CD8-positive, alpha-beta memory T cell (primary cell): ENCODE measurements around the gene CAPN8. TPM values are rescaled to one million over a fixed set of nuclear protein-coding genes. Genes with fewer than 3 reads are reported as not detected.
A peak's percentile ranks its signal among the peaks of the same experiment; 100 is the strongest.

ENCODE experiments used
- CTCF ChIA-PET: fragments of 350-600 bp; sonication (Branson Sonifier 250); formaldehyde crosslinking; loops from one replicate; lab custom pipeline; 2021; ENCODE audit warnings: antibody characterized with exemption; lab: Charles Lee
- POLR2A ChIA-PET: fragments of 350-600 bp; sonication (Branson Sonifier 250); formaldehyde crosslinking; loops from one replicate; lab custom pipeline; 2021; ENCODE audit warnings: antibody characterized with exemption; lab: Charles Lee
- DNase-seq, 5 donors: peaks; one replicate each; pipeline versions ENCODE4 v3.0.0 to v3.0.0-alpha.2; 2020 to 2022; ENCODE audit warnings: mixed read lengths in 1 of 5
- H3K27ac ChIP-seq: one replicate; pipeline ENCODE4 v1.7.0; 2013; ENCODE audit warnings: low read depth, mild to moderate bottlenecking, low read length, moderate library complexity
- H3K27me3 ChIP-seq: 2 replicates; pipeline ENCODE4 v1.7.0; 2013; ENCODE audit warnings: low read length, mild to moderate bottlenecking; ENCODE audit not compliant: insufficient read depth, poor library complexity, severe bottlenecking
- H3K36me3 ChIP-seq: 2 replicates; pipeline ENCODE4 v1.7.0; 2013; ENCODE audit warnings: mild to moderate bottlenecking, low read length, moderate library complexity; ENCODE audit not compliant: insufficient read depth
- H3K4me1 ChIP-seq: 2 replicates; pipeline ENCODE4 v1.7.0; 2013; ENCODE audit warnings: mild to moderate bottlenecking, low read length, moderate library complexity; ENCODE audit not compliant: insufficient read depth
- H3K4me3 ChIP-seq: 2 replicates; pipeline ENCODE4 v1.7.0; 2013; ENCODE audit warnings: mild to moderate bottlenecking, low read length
- H3K9me3 ChIP-seq: 2 replicates; pipeline ENCODE4 v1.7.0; 2013; ENCODE audit warnings: mild to moderate bottlenecking, low read length
- H3K27ac Mint-ChIP-seq, 8 donors: one replicate each; pipeline ENCODE4 v1.8.0; 2020 to 2021; ENCODE audit warnings: mixed read lengths in 8 of 8, mild to moderate bottlenecking in 6 of 8, inconsistent platforms in 3 of 8, moderate library complexity in 3 of 8
- H3K27me3 Mint-ChIP-seq, 2 donors: one replicate each; pipeline ENCODE4 v1.8.0; 2020 to 2021; ENCODE audit warnings: mixed read lengths in 2 of 2, mild to moderate bottlenecking in 1 of 2, moderate library complexity in 1 of 2
- H3K36me3 Mint-ChIP-seq, 3 donors: one replicate each; pipeline ENCODE4 v1.8.0; 2020 to 2021; ENCODE audit warnings: mixed read lengths in 3 of 3, inconsistent platforms in 1 of 3, mild to moderate bottlenecking in 1 of 3
- H3K4me1 Mint-ChIP-seq, 3 donors: one replicate each; pipeline ENCODE4 v1.8.0; 2020 to 2021; ENCODE audit warnings: mixed read lengths in 3 of 3, inconsistent platforms in 1 of 3, mild to moderate bottlenecking in 1 of 3
- H3K4me3 Mint-ChIP-seq, 7 donors: one replicate each; pipeline ENCODE4 v1.8.0; 2020 to 2021; ENCODE audit warnings: mixed read lengths in 7 of 7, mild to moderate bottlenecking in 6 of 7, moderate library complexity in 4 of 7, inconsistent platforms in 2 of 7
- H3K9me3 Mint-ChIP-seq, 5 donors: one replicate each; pipeline ENCODE4 v1.8.0; 2020 to 2022; ENCODE audit warnings: mixed read lengths in 5 of 5, mild to moderate bottlenecking in 3 of 5, moderate library complexity in 2 of 5, inconsistent platforms in 1 of 5
- polyA plus RNA-seq: library from polyadenylated mRNA; unstranded; fragments of 300-500 nt; fragmentation: Illumina TruSeq; gene quantifications from one replicate; pipeline ENCODE4 v1.2.3, GENCODE V29; 2021
- total RNA-seq, 2 experiments: library from RNA; stranded (reverse); gene quantifications; one replicate each; pipeline ENCODE4 v1.2.3, GENCODE V29; 2021

CAPN8 gene
- total and polyA plus RNA-seq, 3 experiments from 2014 or later, result not detected

DNA sequence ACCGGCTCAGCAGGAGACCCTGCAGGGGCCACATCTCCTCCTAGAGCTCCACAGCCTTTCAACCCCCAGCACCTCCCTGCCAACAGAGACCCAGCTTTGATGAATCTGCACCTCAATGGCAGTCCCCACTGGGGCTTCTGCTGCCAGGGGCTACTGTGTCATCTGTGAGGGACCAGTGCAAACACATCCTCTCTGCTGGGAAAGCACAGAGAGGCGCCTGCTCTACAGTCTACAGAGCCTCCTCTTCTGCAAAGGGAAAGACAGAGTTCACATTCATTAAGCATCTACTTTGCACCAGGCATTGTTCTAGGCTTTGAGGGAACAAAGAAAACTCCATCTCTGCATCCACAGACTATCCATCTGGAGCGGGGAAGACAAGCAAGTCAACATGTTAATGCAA lies 125.8 kb downstream of the CAPN8 start:
- no peaks in the 10 kb centered on the region for H3K4me1 Mint-ChIP-seq
- no peaks in the 10 kb centered on the region for H3K36me3 Mint-ChIP-seq
- POLR2A ChIA-PET, result no interaction called here
- H3K4me1 ChIP-seq, result no peaks in the 10 kb centered on the region
- CTCF ChIA-PET, result no interaction called here
- peaks cover under 1 to 15% of the 10 kb centered on the region in 2 donors for H3K27me3 Mint-ChIP-seq
- no peaks in the 10 kb centered on the region for H3K9me3 ChIP-seq
- H3K4me3 Mint-ChIP-seq, result no peak overlapping the region
- peak overlapping the region in 1 of 8 donors; percentile 87 for H3K27ac Mint-ChIP-seq
- no peak overlapping the region for H3K27ac ChIP-seq
- no peaks in the 10 kb centered on the region for H3K36me3 ChIP-seq
- no peak overlapping the region for H3K4me3 ChIP-seq
- H3K9me3 Mint-ChIP-seq, result no peaks in the 10 kb centered on the region
- no peak for DNase-seq
- no peaks in the 10 kb centered on the region for H3K27me3 ChIP-seq

DNA sequence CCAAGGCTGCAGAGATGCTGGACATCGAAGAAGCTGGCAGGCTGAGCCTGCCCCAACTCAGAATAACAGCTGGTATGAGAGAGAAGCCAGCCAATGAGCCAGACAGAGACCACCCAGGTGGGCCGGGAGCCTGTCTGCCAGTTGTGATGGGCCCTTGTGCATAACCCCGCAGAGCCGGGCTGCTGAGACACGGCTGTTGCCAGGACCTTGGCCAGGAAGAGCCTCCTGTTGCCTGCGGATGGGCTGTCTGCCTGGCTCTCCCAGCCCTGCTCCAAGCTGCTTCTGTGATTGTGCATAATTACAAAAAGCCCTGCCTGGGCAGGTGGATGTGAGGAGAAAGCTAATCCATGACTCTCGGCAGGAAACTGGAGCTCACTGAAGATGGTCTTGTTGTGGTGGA lies 126.5 kb downstream of the CAPN8 start:
- Histone ChIP-seq H3K4me1 (no peaks in the 10 kb centered on the region), H3K4me3 (no peak overlapping the region), H3K9me3 (no peaks in the 10 kb centered on the region), H3K27ac (no peak overlapping the region), H3K27me3 (no peaks in the 10 kb centered on the region), H3K36me3 (no peaks in the 10 kb centered on the region)
- no peaks in the 10 kb centered on the region for H3K4me1 Mint-ChIP-seq
- ChIA-PET CTCF (no interaction called here), POLR2A (no interaction called here)
- H3K36me3 Mint-ChIP-seq, result no peaks in the 10 kb centered on the region
- no peaks in the 10 kb centered on the region for H3K9me3 Mint-ChIP-seq
- no peak overlapping the region for H3K27ac Mint-ChIP-seq
- no peak for DNase-seq
- no peak overlapping the region for H3K4me3 Mint-ChIP-seq
- peaks cover 0 to 15% of the 10 kb centered on the region in 2 donors for H3K27me3 Mint-ChIP-seq

DNA sequence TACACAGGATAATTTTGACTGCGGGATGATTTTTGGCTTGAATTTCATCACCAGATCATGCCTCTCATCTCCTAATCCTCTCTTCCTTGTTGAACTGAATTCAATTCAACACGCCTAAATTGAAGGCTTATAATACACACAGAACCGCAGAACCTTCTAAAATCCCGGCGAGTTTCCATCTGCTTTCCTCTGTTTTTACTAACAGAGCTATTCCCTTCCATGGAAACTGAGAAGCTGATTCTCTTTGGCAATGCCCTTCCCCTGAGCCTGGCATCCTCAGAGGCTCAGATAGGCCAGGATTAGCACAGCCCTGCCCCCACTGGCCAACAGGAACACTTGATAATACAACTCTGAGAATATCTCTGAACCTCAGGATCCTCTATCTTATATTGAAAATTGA lies 130.2 kb downstream of the CAPN8 start:
- H3K4me3 Mint-ChIP-seq, result no peak overlapping the region
- DNase-seq, result no peak
- no peak overlapping the region for H3K27ac Mint-ChIP-seq
- ChIA-PET POLR2A (no interaction called here), CTCF (no interaction called here)
- Histone ChIP-seq H3K36me3 (no peaks in the 10 kb centered on the region), H3K9me3 (no peaks in the 10 kb centered on the region), H3K4me1 (no peaks in the 10 kb centered on the region), H3K27me3 (no peaks in the 10 kb centered on the region), H3K27ac (no peak overlapping the region), H3K4me3 (no peak overlapping the region)
- no peaks in the 10 kb centered on the region for H3K9me3 Mint-ChIP-seq
- H3K27me3 Mint-ChIP-seq, result peaks cover 6 to 31% of the 10 kb centered on the region in 2 donors
- no peaks in the 10 kb centered on the region for H3K36me3 Mint-ChIP-seq
- H3K4me1 Mint-ChIP-seq, result peaks cover 0 to 4% (median 0%) of the 10 kb centered on the region in 3 donors

DNA sequence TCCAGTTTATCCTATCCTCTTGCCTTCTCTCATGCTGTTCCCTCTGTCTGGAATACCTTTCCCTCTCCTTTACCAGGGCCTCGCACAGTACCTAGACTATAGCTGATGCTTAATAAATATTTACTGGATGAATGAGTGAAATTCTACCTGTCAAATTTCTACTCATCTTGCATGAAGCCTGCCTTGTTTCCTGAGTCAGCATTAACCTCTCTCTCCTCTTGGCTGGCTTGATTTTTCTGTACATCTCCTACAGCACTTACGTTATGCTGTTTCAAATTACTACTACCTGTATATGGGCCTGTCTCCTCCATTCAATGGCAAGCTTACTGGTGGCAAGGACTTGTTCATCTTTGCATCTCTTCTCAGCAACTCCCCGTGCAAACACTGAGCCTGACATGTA lies 130.8 kb downstream of the CAPN8 start:
- no peak for DNase-seq
- Histone ChIP-seq H3K27me3 (no peaks in the 10 kb centered on the region), H3K4me1 (no peaks in the 10 kb centered on the region), H3K4me3 (no peak overlapping the region), H3K36me3 (no peaks in the 10 kb centered on the region), H3K9me3 (no peaks in the 10 kb centered on the region), H3K27ac (no peak overlapping the region)
- Mint-ChIP-seq H3K27ac (no peak overlapping the region), H3K36me3 (no peaks in the 10 kb centered on the region), H3K27me3 (peaks cover 6 to 27% of the 10 kb centered on the region in 2 donors), H3K4me3 (no peak overlapping the region), H3K4me1 (peaks cover 0 to 4% (median 0%) of the 10 kb centered on the region in 3 donors), H3K9me3 (no peaks in the 10 kb centered on the region)
- ChIA-PET CTCF (no interaction called here), POLR2A (no interaction called here)

DNA sequence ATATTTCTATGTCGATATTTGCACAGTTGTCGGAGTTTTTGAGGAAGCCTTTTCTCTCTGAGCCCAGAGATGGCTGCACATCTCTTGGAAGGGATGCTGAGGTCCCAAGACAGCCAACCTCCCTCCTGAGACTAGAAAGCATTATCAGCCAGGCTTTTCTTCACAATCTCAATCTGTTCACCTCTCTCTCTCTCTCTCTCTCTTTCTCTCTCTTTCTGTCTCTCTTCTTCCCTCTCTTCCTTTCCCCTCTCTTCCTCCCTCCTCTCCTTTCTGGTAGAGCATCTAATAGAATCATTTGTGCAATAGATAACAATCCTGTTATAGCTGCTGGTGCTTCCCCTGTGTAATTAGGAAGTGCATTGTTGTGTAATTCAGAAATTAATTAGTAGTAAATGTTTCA lies 131.8 kb downstream of the CAPN8 start:
- Mint-ChIP-seq H3K4me1 (peaks cover 0 to 4% (median 0%) of the 10 kb centered on the region in 3 donors), H3K4me3 (no peak overlapping the region), H3K27me3 (peaks cover 8 to 27% of the 10 kb centered on the region in 2 donors), H3K9me3 (no peaks in the 10 kb centered on the region), H3K36me3 (no peaks in the 10 kb centered on the region), H3K27ac (no peak overlapping the region)
- CTCF ChIA-PET, result no interaction called here
- POLR2A ChIA-PET, result no interaction called here
- H3K27ac ChIP-seq, result no peak overlapping the region
- H3K4me3 ChIP-seq, result no peak overlapping the region
- no peaks in the 10 kb centered on the region for H3K4me1 ChIP-seq
- H3K27me3 ChIP-seq, result no peaks in the 10 kb centered on the region
- H3K36me3 ChIP-seq, result no peaks in the 10 kb centered on the region
- no peaks in the 10 kb centered on the region for H3K9me3 ChIP-seq
- DNase-seq, result no peak

DNA sequence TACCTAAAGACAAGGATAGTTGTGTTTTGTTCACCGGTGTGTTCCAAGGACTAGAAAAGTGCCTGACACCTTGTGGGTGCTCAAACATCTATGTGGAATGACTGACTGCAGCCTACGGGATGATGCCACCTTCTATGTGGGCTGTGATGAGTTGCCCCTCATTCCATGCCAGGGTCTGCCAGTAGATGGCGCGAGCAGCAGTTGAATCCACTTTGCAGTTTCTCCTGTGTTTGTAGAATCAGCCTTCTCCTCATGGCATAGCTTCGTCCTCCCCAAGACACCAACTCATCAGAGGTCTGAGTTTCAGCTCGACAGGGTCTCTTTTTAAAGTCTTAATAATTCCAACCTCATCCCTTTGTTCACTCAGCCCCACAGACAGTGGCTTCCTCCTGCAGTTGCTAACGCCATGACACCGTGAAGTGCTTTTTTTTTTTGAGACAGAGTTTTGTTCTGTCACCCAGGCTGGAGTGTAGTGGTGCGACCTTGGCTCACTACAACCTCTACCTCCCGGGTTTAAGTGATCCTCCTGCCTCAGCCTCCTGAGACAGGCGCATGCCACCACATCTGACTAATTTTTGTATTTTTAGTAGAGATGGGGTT lies 133.7 kb downstream of the CAPN8 start:
- POLR2A ChIA-PET, result no interaction called here
- Mint-ChIP-seq H3K27ac (no peak overlapping the region), H3K9me3 (peaks cover 0 to 10% (median 5%) of the 10 kb centered on the region in 5 donors)

DNA sequence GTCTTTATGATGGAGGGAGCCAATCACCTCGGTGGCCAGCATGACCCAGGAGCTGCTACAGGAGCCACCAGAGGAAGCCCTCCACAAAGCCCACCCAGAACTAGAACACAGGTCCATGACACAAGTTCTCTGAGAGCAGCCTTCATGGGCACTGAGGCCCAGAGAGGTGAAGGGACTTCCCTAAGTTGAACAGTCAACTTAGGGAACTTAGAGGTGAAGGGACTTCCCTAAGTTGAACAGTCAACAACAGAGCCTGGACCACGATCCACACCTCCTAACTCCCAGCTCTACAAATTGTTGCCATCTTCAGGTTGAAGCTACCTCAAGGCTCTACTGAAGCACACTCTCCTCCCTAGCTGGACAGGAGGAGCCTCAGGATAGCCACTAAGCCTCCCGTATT lies 139.5 kb downstream of the CAPN8 start:
- Mint-ChIP-seq H3K27me3 (peaks cover 15 to 24% of the 10 kb centered on the region in 2 donors), H3K27ac (no peak overlapping the region), H3K36me3 (peaks cover 0 to 13% (median 0%) of the 10 kb centered on the region in 3 donors), H3K4me1 (peaks cover 0 to 9% (median 0%) of the 10 kb centered on the region in 3 donors), H3K9me3 (peaks cover 0 to 10% (median 5%) of the 10 kb centered on the region in 5 donors), H3K4me3 (no peak overlapping the region)
- ChIA-PET POLR2A (no interaction called here), CTCF (no interaction called here)
- Histone ChIP-seq H3K27me3 (no peaks in the 10 kb centered on the region), H3K36me3 (no peaks in the 10 kb centered on the region), H3K27ac (no peak overlapping the region), H3K4me1 (no peaks in the 10 kb centered on the region), H3K9me3 (no peaks in the 10 kb centered on the region), H3K4me3 (no peak overlapping the region)
- DNase-seq, result no peak

More for the DNA sequence above, 133.7 kb downstream of the CAPN8 start:
- CTCF ChIA-PET, result no interaction called here
- no peaks in the 10 kb centered on the region for H3K27me3 ChIP-seq
- peaks cover 15 to 30% of the 10 kb centered on the region in 2 donors for H3K27me3 Mint-ChIP-seq
- no peak overlapping the region for H3K4me3 ChIP-seq
- no peaks in the 10 kb centered on the region for H3K4me1 ChIP-seq
- H3K4me3 Mint-ChIP-seq, result no peak overlapping the region
- no peaks in the 10 kb centered on the region for H3K36me3 ChIP-seq
- peak in 3 of 5 donors; percentile 7 to 20 (median 11) for DNase-seq
- no peak overlapping the region for H3K27ac ChIP-seq
- peaks cover 0 to 13% (median 0%) of the 10 kb centered on the region in 3 donors for H3K36me3 Mint-ChIP-seq
- peaks cover 0 to 13% (median 0%) of the 10 kb centered on the region in 3 donors for H3K4me1 Mint-ChIP-seq
- H3K9me3 ChIP-seq, result no peaks in the 10 kb centered on the region

DNA sequence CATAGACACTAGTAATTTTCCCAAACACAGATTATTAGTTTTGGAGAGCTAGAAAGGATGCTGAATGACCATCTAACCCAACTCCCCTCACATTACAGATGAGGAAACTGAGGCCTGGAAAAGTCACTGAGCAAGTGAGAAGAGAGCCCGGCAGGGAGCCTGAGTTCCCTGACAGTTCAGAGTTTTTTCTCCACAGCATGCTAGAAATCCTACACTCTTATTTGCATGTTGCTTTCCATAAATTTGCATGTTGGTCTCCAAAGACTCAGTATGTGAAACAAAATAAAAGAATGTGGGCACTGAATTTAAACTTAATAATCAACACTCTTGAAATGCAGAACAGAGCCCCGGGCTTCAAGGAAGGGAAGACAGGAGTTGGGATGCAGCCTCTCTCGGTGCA lies 140.0 kb downstream of the CAPN8 start:
- CTCF ChIA-PET, result no interaction called here
- H3K4me1 ChIP-seq, result no peaks in the 10 kb centered on the region
- H3K27ac ChIP-seq, result no peak overlapping the region
- H3K4me3 Mint-ChIP-seq, result no peak overlapping the region
- H3K27ac Mint-ChIP-seq, result no peak overlapping the region
- H3K4me1 Mint-ChIP-seq, result peaks cover 0 to 9% (median 0%) of the 10 kb centered on the region in 3 donors
- no peaks in the 10 kb centered on the region for H3K27me3 ChIP-seq
- peaks cover 0 to 13% (median 0%) of the 10 kb centered on the region in 3 donors for H3K36me3 Mint-ChIP-seq
- no peak overlapping the region for H3K4me3 ChIP-seq
- H3K36me3 ChIP-seq, result no peaks in the 10 kb centered on the region
- no peaks in the 10 kb centered on the region for H3K9me3 ChIP-seq
- no peak for DNase-seq
- peaks cover 13 to 21% of the 10 kb centered on the region in 2 donors for H3K27me3 Mint-ChIP-seq
- POLR2A ChIA-PET, result no interaction called here
- peaks cover 0 to 10% (median 5%) of the 10 kb centered on the region in 5 donors for H3K9me3 Mint-ChIP-seq
